ENCODE results near the gene MAP2K4. TPM values are rescaled to one million over a fixed set of nuclear protein-coding genes. Genes with fewer than 3 reads are reported as not detected.
A peak's percentile ranks its signal among the peaks of the same experiment; 100 is the strongest.

MAP2K4 gene
- total RNA-seq, 1 donor from 2014 or later = 61.9 TPM

- no peak for TF ChIP-seq CTCF (IDR thresholded peaks at IDR 0.05)
- TF ChIP-seq EZH2 (IDR thresholded peaks at IDR 0.05) = no peak
- TF ChIP-seq EZH2phosphoT487 (IDR thresholded peaks at IDR 0.05) = no peak
- Mint-ChIP-seq H3K27me3 (ENCODE audit: insufficient read depth, low read depth) (no peaks in the 10 kb centered on the region), H3K36me3 (peaks cover 52% of the 10 kb centered on the region), H3K4me3 (no peak overlapping the region), H3K27ac (no peak overlapping the region), H3K9me3 (no peaks in the 10 kb centered on the region), H3K4me1 (no peaks in the 10 kb centered on the region)
- peaks cover 12% of the 10 kb centered on the region for H3K36me3 ChIP-seq
- peaks cover 3% of the 10 kb centered on the region for H4K20me1 ChIP-seq (ENCODE audit: low read depth)
- no peak for DNase-seq (ENCODE audit: low spot score)
- no peaks in the 10 kb centered on the region for H3K27me3 ChIP-seq
- no peak overlapping the region for H2AFZ ChIP-seq (replicated peaks)
- H3K27ac ChIP-seq = no peak overlapping the region
- no peak overlapping the region for H3K4me2 ChIP-seq
- no peaks in the 10 kb centered on the region for H3K9me3 ChIP-seq (ENCODE audit: low read depth)
- H3F3A ChIP-seq (ENCODE audit: low read depth) = no peaks in the 10 kb centered on the region
- H3K4me1 ChIP-seq = no peaks in the 10 kb centered on the region
- no peak overlapping the region for H3K4me3 ChIP-seq
- H3K79me2 ChIP-seq (ENCODE audit: low read depth) = no peaks in the 10 kb centered on the region
- no peak overlapping the region for H3K9ac ChIP-seq
These were observed 95.5 kb downstream of the MAP2K4 start for GRCh38 chr17:12116143-12116542.

- H3K9me3 ChIP-seq (ENCODE audit: low read depth) = no peaks in the 10 kb centered on the region
- peaks cover 40% of the 10 kb centered on the region for H3K36me3 Mint-ChIP-seq
These were observed 97.9 kb downstream of the MAP2K4 start for GRCh38 chr17:12118617-12119016.

GRCh38 chr17:12122075-12122474 is 101.4 kb downstream of the MAP2K4 start:
- H3F3A ChIP-seq (ENCODE audit: low read depth) = no peaks in the 10 kb centered on the region
- H3K36me3 ChIP-seq = peaks cover 13% of the 10 kb centered on the region
- peak overlapping the region; percentile 2 for H3K4me2 ChIP-seq
- H3K79me2 ChIP-seq (ENCODE audit: low read depth) = no peaks in the 10 kb centered on the region
- no peak overlapping the region for H3K4me3 Mint-ChIP-seq
- H3K27me3 ChIP-seq = no peaks in the 10 kb centered on the region
- no peak overlapping the region for H3K4me3 ChIP-seq
- H3K27ac Mint-ChIP-seq = no peak overlapping the region
- H2AFZ ChIP-seq (replicated peaks) = no peak overlapping the region
- no peaks in the 10 kb centered on the region for H3K4me1 Mint-ChIP-seq
- TF ChIP-seq EZH2phosphoT487 (IDR thresholded peaks at IDR 0.05) = no peak
- no peak for TF ChIP-seq EZH2 (IDR thresholded peaks at IDR 0.05)
- TF ChIP-seq CTCF (IDR thresholded peaks at IDR 0.05) = no peak
- no peak overlapping the region for H3K27ac ChIP-seq
- no peaks in the 10 kb centered on the region for H4K20me1 ChIP-seq (ENCODE audit: low read depth)
- H3K9ac ChIP-seq = no peak overlapping the region
- H3K9me3 Mint-ChIP-seq = peaks cover 6% of the 10 kb centered on the region
- DNase-seq (ENCODE audit: low spot score) = no peak
- H3K36me3 Mint-ChIP-seq = peaks cover 53% of the 10 kb centered on the region
- no peaks in the 10 kb centered on the region for H3K9me3 ChIP-seq (ENCODE audit: low read depth)
- peaks cover 2% of the 10 kb centered on the region for H3K27me3 Mint-ChIP-seq (ENCODE audit: insufficient read depth, low read depth)
- no peaks in the 10 kb centered on the region for H3K4me1 ChIP-seq

More at GRCh38 chr17:12118617-12119016, 97.9 kb downstream of the MAP2K4 start:
- H3K4me3 ChIP-seq = no peak overlapping the region
- H3K9ac ChIP-seq = no peak overlapping the region
- peaks cover 12% of the 10 kb centered on the region for H3K36me3 ChIP-seq
- H3F3A ChIP-seq (ENCODE audit: low read depth) = no peaks in the 10 kb centered on the region
- H4K20me1 ChIP-seq (ENCODE audit: low read depth) = peaks cover 3% of the 10 kb centered on the region
- TF ChIP-seq EZH2phosphoT487 (IDR thresholded peaks at IDR 0.05) (no peak), EZH2 (IDR thresholded peaks at IDR 0.05) (no peak), CTCF (IDR thresholded peaks at IDR 0.05) (no peak)
- no peak for DNase-seq (ENCODE audit: low spot score)
- H3K79me2 ChIP-seq (ENCODE audit: low read depth) = no peaks in the 10 kb centered on the region
- Mint-ChIP-seq H3K27me3 (ENCODE audit: insufficient read depth, low read depth) (no peaks in the 10 kb centered on the region), H3K4me3 (no peak overlapping the region), H3K4me1 (no peaks in the 10 kb centered on the region), H3K27ac (no peak overlapping the region), H3K9me3 (no peaks in the 10 kb centered on the region)
- H2AFZ ChIP-seq (replicated peaks) = no peak overlapping the region
- no peak overlapping the region for H3K4me2 ChIP-seq
- no peaks in the 10 kb centered on the region for H3K4me1 ChIP-seq
- no peak overlapping the region for H3K27ac ChIP-seq
- no peaks in the 10 kb centered on the region for H3K27me3 ChIP-seq
